Adipose tissue (tissue), 3 donors: ENCODE results near the gene KDM4B. TPM values are rescaled to one million over a fixed set of nuclear protein-coding genes. Genes with fewer than 3 reads are reported as not detected.

ENCODE experiments used
- H3K27ac ChIP-seq: one replicate; pipeline ENCODE4 v1.5.1; 2013; ENCODE audit warnings: low read depth, low read length
- WGBS, 3 donors: extraction: QIAGEN DNeasy Blood & Tissue Kit; methylation state at CpG; one replicate each; pipeline ENCODE4 v1.1.7; 2013; 5-methylcytosine and 5-hydroxymethylcytosine counted together
- polyA plus RNA-seq, 3 donors: library from polyadenylated mRNA; stranded (reverse); fragments of 200-250 nt; gene quantifications; one replicate each; pipeline ENCODE4 v1.2.3, GENCODE V29; 2013
- donor health status: healthy with polysubstance abuse.
- donor health status: Bipolar disorder and iron deficiency.
- donor health status: healthy.

Gene KDM4B
- polyA plus RNA-seq, 3 donors: 8.6 to 17.5 (median 16.1) TPM

GRCh38 chr19:5141850-5142724 is 173.2 kb downstream of the KDM4B start:
- no peak overlapping the region for H3K27ac ChIP-seq
- 86 to 91% (median 89%) methylated on average over 33 to 36 of the region's 36 CpGs for WGBS, 3 donors

- no peak overlapping the region for H3K27ac ChIP-seq
- WGBS, 3 donors: 83 to 95% (median 91%) methylated on average over 20 to 22 of the region's 22 CpGs
These were observed 173.8 kb downstream of the KDM4B start for GRCh38 chr19:5142725-5143097.

GRCh38 chr19:5143471-5144411 is 174.8 kb downstream of the KDM4B start:
- WGBS, 3 donors: 92 to 94% (median 92%) methylated on average over 50 to 51 of the region's 51 CpGs
- no peak overlapping the region for H3K27ac ChIP-seq

GRCh38 chr19:5144545-5145179 is 175.7 kb downstream of the KDM4B start:
- WGBS, 3 donors: 96% methylated on average over 23 of the region's 23 CpGs
- H3K27ac ChIP-seq: no peak overlapping the region

- H3K27ac ChIP-seq: no peak overlapping the region
- 94 to 95% (median 95%) methylated on average over 47 to 52 of the region's 52 CpGs for WGBS, 3 donors
These were observed 176.9 kb downstream of the KDM4B start for GRCh38 chr19:5145521-5146511.

- WGBS, 3 donors: 94 to 96% (median 96%) methylated on average over 29 to 31 of the region's 31 CpGs
- H3K27ac ChIP-seq: no peak overlapping the region
These were observed 178.4 kb downstream of the KDM4B start for GRCh38 chr19:5147074-5147977.

GRCh38 chr19:5147978-5148793 is 179.3 kb downstream of the KDM4B start:
- 91 to 94% (median 93%) methylated on average over 42 of the region's 42 CpGs for WGBS, 3 donors

GRCh38 chr19:5148794-5149190 is 179.9 kb downstream of the KDM4B start:
- WGBS, 3 donors: 90 to 92% (median 92%) methylated on average over 15 of the region's 15 CpGs

More at GRCh38 chr19:5147978-5148793, 179.3 kb downstream of the KDM4B start:
- no peak overlapping the region for H3K27ac ChIP-seq

GRCh38 chr19:5149508-5149907 is 180.6 kb downstream of the KDM4B start:
- no peak overlapping the region for H3K27ac ChIP-seq
- WGBS, 3 donors: 84 to 92% (median 91%) methylated on average over 10 of the region's 10 CpGs

More at GRCh38 chr19:5148794-5149190, 179.9 kb downstream of the KDM4B start:
- H3K27ac ChIP-seq: no peak overlapping the region

GRCh38 chr19:5149932-5150901 is 181.3 kb downstream of the KDM4B start:
- 92 to 93% (median 93%) methylated on average over 33 to 36 of the region's 36 CpGs for WGBS, 3 donors

GRCh38 chr19:5150902-5151741 is 182.2 kb downstream of the KDM4B start:
- WGBS, 3 donors: 91 to 93% (median 92%) methylated on average over 45 to 52 of the region's 52 CpGs
- no peak overlapping the region for H3K27ac ChIP-seq

More at GRCh38 chr19:5149932-5150901, 181.3 kb downstream of the KDM4B start:
- H3K27ac ChIP-seq: no peak overlapping the region

GRCh38 chr19:5152013-5152763 is 183.3 kb downstream of the KDM4B start:
- 92 to 94% (median 93%) methylated on average over 27 of the region's 27 CpGs for WGBS, 3 donors
- no peak overlapping the region for H3K27ac ChIP-seq
